Stimulated activated effector memory CD8-positive, alpha-beta T cell treated with anti-CD3 and anti-CD28 coated beads, Interleukin-12 subunit alpha, Interleukin-12 subunit beta, amount 100 ng/mL, for 72 hours (primary cell): ENCODE data around the gene ARHGAP15.

Experiments used
- ATAC-seq: fragments of 150-1000 bp; cut with Tn5 transposase; 2 replicates; pipeline ENCODE4 v1.10.0; 2021
- DNase-seq, 2 donors: peaks; one replicate each; pipeline ENCODE4 v3.0.0; 2021 to 2022; ENCODE audit warnings: low spot score in 2 of 2
- H3K27ac Mint-ChIP-seq: one replicate; pipeline ENCODE4 v1.8.0; 2022; ENCODE audit warnings: mild to moderate bottlenecking, mixed read lengths
- H3K36me3 Mint-ChIP-seq: one replicate; pipeline ENCODE4 v1.8.0; 2022; ENCODE audit warnings: mild to moderate bottlenecking, mixed read lengths
- H3K4me1 Mint-ChIP-seq: one replicate; pipeline ENCODE4 v1.8.0; 2022; ENCODE audit warnings: mixed read lengths
- H3K4me3 Mint-ChIP-seq: one replicate; pipeline ENCODE4 v1.8.0; 2022; ENCODE audit warnings: mild to moderate bottlenecking, mixed read lengths
- H3K9me3 Mint-ChIP-seq: one replicate; pipeline ENCODE4 v1.8.0; 2022; ENCODE audit warnings: mixed read lengths

The ARHGAP15 gene

DNA sequence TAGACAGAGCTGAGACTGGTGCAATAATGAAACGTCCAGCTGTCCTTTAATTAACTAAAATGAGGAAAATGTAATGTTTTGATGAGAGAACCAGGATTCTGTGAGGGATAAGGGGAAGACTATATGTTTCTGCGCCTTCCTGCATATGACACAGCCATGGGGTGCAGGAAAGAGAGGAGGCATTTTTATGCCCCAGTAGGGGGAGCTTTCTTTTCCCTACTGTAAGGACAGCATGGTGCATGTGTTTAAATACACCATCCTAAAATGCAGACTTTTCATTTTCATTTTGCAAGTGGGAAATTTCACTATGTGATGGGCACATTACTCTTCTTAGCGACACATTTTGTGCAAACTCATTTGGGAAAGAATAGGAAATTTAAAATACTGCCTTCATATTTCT lies 446.1 kb downstream of the ARHGAP15 start:
- H3K4me3 Mint-ChIP-seq: no peak overlapping the region
- no peak for ATAC-seq
- DNase-seq: no peak
- no peaks in the 10 kb centered on the region for H3K9me3 Mint-ChIP-seq
- peak overlapping the region; percentile 2 for H3K27ac Mint-ChIP-seq
- peaks cover 14% of the 10 kb centered on the region for H3K4me1 Mint-ChIP-seq
- H3K36me3 Mint-ChIP-seq: no peaks in the 10 kb centered on the region

DNA sequence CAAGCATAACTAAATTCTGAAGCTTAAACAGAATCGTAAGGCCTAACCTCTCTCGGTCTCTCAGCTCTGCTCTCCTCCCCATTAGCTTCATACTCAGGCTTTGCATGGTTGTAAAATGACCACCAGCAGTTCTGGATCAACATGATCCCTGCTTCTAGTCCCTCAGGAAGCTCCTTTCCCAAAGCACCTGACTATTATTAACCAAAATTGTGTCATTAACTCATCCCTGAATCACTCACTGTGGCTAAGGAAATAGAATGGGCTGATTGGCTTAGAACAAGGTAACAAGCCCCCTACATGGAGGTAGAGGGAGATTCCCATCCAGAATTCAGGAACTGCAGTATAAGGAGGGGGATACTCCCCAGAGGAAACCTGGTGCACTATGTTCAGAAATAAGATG lies 448.3 kb downstream of the ARHGAP15 start:
- H3K9me3 Mint-ChIP-seq: no peaks in the 10 kb centered on the region
- H3K27ac Mint-ChIP-seq: no peak overlapping the region
- H3K4me3 Mint-ChIP-seq: no peak overlapping the region
- H3K36me3 Mint-ChIP-seq: peaks cover 4% of the 10 kb centered on the region
- ATAC-seq: no peak
- peaks cover 21% of the 10 kb centered on the region for H3K4me1 Mint-ChIP-seq
- DNase-seq: no peak

DNA sequence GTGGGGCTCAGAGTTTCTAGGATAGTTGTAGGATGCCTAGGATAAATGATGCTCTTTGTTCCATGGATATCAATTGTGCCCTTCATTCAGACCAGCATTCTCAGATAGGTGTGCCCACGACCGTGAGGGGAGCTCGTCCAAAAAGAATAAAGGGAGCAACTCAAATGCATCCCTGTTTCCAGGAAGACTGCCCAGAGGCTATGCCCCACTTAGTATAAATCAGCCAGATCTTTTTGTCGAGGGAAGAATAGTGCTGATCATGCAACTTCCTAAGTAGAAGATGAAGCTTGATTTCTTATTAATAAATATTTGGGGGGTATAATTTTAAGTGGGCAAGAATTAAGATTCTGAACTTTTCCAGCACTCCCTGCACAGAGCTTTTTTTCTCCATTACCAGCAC lies 450.2 kb downstream of the ARHGAP15 start:
- H3K9me3 Mint-ChIP-seq: peaks cover 2% of the 10 kb centered on the region
- ATAC-seq: no peak
- no peak for DNase-seq
- H3K4me3 Mint-ChIP-seq: no peak overlapping the region
- peaks cover 29% of the 10 kb centered on the region for H3K4me1 Mint-ChIP-seq
- H3K27ac Mint-ChIP-seq: no peak overlapping the region
- peaks cover 4% of the 10 kb centered on the region for H3K36me3 Mint-ChIP-seq

DNA sequence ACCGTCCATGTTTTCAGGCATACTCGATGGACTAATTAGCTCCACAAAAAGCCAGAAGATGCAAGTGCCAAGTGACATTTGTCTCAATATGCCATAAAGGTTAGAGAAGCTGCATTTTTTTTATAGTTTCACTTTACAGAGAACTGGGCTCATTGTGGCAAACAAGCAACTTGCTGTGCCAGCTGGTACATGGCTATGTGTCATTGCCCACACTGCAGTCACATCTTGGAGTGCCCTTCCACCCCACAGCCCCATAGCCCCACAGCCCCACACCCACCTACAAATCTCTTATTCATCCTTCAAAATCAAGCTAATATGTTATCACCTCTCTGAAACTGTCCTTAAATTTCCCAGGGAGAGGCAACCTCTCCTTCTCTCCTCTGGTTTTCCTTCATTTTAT lies 451.9 kb downstream of the ARHGAP15 start:
- ATAC-seq (peak; percentile 98), DNase-seq (peak in 1 of 2 donors; percentile 54)
- peak overlapping the region; percentile 61 for H3K27ac Mint-ChIP-seq
- H3K4me1 Mint-ChIP-seq: peaks cover 29% of the 10 kb centered on the region
- H3K4me3 Mint-ChIP-seq: peak overlapping the region; percentile 52
- peaks cover 4% of the 10 kb centered on the region for H3K36me3 Mint-ChIP-seq
- peaks cover 2% of the 10 kb centered on the region for H3K9me3 Mint-ChIP-seq

DNA sequence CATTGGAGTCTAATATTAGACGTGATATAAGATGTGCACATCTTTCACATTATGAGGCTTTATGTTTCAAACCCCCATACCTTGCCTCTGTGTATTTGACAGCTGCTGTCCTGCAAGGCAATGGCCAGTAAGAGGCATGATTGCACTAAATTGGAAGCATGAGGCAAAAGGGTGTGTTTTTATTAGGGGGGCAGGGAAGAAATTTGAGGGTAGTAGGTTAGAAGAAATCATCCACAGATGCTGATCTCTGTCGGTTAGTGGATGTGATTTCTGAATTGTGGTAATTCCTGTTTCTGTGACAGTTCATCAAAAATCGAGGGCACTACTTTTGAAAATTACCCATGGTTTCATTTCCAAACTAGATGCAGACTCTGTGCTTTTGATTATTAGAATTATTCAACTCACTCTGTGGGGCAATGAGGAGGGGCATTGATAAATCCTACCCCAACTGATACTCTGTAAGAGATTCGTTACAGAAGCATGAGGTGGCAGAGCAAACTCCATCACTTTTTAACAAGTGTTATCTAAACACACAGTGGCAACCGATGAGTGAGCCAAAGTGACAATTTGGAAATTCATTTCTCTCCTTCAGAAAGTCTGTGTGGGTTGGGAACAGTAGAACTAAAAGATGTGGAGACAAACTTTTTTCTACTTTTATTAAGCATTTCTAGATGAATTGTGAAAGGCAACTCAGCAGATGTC lies 453.0 kb downstream of the ARHGAP15 start:
- Mint-ChIP-seq H3K4me3 (peak overlapping the region; percentile 52), H3K27ac (peak overlapping the region; percentile 64), H3K4me1 (peaks cover 35% of the 10 kb centered on the region), H3K36me3 (peaks cover 4% of the 10 kb centered on the region), H3K9me3 (peaks cover 7% of the 10 kb centered on the region)
- DNase-seq (peak in 1 of 2 donors; percentile 52), ATAC-seq (peak; percentile 70)

DNA sequence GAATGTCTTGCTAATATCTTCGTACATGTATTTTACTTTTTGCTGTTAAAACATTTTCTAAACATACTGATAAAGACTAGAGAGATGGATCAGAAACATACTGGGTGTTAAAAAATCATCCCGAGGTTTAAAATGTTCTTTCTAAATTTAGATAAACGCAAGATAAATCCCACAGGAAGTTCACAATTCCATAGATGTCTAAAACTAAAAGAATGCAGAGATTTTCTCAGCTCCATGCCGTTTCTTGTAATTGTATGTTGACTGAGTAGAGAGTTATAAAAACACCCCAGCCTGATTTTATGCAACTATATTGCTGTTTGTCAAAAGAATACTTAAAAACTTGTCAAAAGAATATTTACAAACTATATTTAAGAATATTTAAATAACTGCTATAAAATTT lies 455.7 kb downstream of the ARHGAP15 start:
- Mint-ChIP-seq H3K4me3 (no peak overlapping the region), H3K27ac (no peak overlapping the region), H3K4me1 (peaks cover 47% of the 10 kb centered on the region), H3K9me3 (peaks cover 8% of the 10 kb centered on the region), H3K36me3 (peaks cover 4% of the 10 kb centered on the region)
- DNase-seq (no peak), ATAC-seq (no peak)

DNA sequence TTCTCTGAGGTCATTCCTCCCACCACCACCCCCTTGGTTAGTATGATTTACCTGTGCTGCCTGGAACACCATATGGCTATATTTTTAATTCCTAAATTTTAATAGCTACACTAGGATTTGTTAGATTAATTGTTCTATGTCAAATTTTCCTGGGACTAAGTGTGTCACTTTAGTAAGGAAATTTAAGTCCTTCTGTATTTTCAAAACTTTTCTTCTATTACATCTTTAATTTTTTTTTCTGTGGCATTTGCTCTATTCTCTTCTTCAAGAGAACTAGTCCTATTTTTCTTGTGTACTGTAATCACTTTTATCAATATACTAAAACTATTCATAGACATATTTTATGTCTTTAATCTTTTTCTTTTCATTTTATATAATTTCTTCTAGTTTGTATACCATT lies 456.9 kb downstream of the ARHGAP15 start:
- DNase-seq (no peak), ATAC-seq (no peak)
- H3K9me3 Mint-ChIP-seq: peaks cover 8% of the 10 kb centered on the region
- no peak overlapping the region for H3K27ac Mint-ChIP-seq
- no peak overlapping the region for H3K4me3 Mint-ChIP-seq
- peaks cover 39% of the 10 kb centered on the region for H3K4me1 Mint-ChIP-seq
- peaks cover 9% of the 10 kb centered on the region for H3K36me3 Mint-ChIP-seq

DNA sequence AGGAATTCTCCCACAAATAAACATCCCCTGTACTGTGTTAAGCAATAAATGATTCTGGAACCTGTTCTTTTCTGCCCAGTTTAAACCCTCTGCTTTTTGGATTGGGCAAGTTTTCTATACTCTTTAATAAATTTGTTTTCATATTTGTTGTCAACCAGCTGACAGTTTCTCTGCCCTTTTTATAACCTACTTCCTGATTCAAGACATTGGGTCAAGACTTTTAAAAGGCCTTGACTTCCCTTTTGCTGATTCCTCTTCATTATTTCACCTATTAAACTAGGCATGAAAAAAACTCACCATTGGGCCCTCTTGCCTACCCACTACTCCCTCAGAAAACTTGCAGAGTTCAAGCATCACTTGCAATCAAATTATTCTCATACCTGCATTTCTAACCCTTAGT lies 459.5 kb downstream of the ARHGAP15 start:
- Mint-ChIP-seq H3K4me1 (peaks cover 18% of the 10 kb centered on the region), H3K4me3 (no peak overlapping the region), H3K36me3 (peaks cover 5% of the 10 kb centered on the region), H3K27ac (peak overlapping the region; percentile 44), H3K9me3 (peaks cover 5% of the 10 kb centered on the region)
- no peak for ATAC-seq
- DNase-seq: no peak

DNA sequence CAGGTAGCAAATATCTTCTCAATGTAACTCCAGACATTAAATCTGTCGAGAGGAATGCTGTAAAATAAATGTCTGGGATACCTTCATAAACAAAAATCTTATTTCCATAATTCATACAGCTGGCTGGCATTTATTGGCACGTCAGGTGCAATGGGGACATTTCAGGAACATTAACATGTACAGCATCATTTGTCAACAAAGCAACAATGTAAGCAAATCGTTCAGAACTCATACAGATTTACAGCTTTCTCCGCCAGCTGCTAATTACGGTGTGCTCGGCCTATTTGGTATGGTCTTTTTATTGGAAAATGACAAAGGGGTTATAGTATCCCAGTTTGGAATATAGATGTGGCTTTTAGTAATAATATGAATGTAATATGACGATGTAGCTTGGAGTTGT lies 464.9 kb downstream of the ARHGAP15 start:
- H3K4me3 Mint-ChIP-seq: no peak overlapping the region
- ATAC-seq: no peak

DNA sequence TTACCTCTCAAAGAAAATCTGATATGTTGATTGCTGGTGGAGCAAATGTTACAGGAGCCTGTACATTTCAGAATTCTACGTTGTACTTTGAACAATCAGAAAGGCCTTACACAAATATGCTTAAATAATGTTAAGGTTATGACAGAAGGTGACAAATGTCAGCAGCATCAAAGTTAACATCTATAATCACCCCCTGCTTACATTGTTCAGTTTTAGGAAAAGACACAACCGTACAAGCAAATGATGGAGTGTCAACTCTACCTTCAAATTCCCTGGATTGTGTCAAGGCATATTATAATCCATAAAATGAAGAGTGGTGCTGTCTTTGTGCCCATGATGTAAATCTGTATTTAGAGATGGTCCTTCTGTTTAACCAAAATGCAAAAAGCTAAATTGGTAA lies 465.5 kb downstream of the ARHGAP15 start:
- Mint-ChIP-seq H3K9me3 (no peaks in the 10 kb centered on the region), H3K4me3 (no peak overlapping the region), H3K4me1 (no peaks in the 10 kb centered on the region), H3K27ac (no peak overlapping the region), H3K36me3 (peaks cover 5% of the 10 kb centered on the region)
- ATAC-seq (no peak), DNase-seq (no peak)

More for the DNA sequence above, 464.9 kb downstream of the ARHGAP15 start:
- Mint-ChIP-seq H3K4me1 (peaks cover 1% of the 10 kb centered on the region), H3K36me3 (peaks cover 5% of the 10 kb centered on the region), H3K27ac (no peak overlapping the region), H3K9me3 (no peaks in the 10 kb centered on the region)
- DNase-seq: no peak

DNA sequence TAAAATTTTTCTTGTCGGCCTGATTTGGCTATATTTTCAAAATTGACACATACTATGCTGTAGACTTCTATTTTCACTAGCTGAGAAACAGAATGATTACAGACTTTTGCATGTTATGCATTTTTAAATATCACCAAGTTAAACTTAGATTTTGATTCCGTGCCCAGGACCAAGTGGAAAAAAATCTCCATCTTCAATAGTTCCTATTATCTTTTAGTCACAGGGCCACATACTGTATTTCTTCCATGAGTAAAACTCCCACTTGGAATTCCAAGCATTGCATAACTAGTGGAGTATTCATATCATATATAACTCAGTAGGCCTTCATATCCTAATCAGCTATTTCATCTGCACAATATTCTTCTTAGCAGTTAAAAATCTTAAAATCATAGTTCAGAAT lies 470.9 kb downstream of the ARHGAP15 start:
- Mint-ChIP-seq H3K36me3 (no peaks in the 10 kb centered on the region), H3K27ac (no peak overlapping the region), H3K4me1 (peaks cover 5% of the 10 kb centered on the region), H3K4me3 (no peak overlapping the region), H3K9me3 (no peaks in the 10 kb centered on the region)
- ATAC-seq (no peak), DNase-seq (no peak)

DNA sequence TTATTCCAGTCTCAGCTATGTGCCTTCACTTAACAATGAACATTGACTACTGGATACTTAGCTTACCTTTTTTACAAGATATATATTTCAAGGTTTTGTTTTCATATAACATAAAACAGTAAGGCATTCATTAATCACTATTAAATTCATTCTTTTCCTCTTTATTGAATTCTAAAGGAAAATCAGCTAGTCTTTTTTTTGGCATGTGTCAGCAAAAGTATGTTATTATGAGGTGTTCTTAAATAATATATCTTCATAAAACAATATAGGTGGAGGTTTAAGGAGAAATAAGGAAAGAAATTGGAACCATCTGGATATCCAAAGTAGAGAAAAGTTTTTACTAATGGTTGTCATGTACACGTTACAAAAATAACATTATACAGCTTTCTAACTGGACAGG lies 472.6 kb downstream of the ARHGAP15 start:
- DNase-seq (no peak), ATAC-seq (no peak)
- H3K27ac Mint-ChIP-seq: no peak overlapping the region
- no peaks in the 10 kb centered on the region for H3K9me3 Mint-ChIP-seq
- H3K36me3 Mint-ChIP-seq: no peaks in the 10 kb centered on the region
- peaks cover 5% of the 10 kb centered on the region for H3K4me1 Mint-ChIP-seq
- no peak overlapping the region for H3K4me3 Mint-ChIP-seq

DNA sequence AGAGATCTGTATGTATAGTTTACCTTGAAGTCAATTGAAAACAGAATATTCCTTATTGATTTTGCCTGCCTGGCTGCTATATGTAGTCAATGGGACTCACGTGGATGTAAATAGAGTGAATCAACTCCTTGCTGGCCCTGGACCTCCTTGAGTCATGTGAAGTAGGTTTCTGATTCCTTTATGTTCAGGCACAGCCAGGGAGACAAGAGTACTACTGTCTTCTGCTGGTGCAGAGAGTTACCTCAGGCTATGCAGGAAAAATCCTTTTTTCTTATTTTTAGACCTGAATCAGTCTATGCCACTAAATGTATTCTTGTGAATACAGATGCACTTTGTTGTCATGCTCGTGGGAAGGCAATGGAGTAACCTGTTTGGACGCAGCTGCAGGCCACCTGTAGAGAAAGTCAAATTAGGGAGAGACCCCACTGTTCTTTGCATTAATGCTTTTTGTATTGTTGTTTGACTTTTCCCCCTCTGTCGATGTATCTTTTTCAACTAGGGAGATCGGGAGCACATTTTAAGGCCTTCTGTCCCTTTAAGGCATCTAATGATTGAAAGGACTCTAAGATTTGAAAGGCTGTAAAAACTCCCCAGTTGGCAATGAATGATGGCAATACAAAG lies 473.9 kb downstream of the ARHGAP15 start:
- Mint-ChIP-seq H3K9me3 (no peaks in the 10 kb centered on the region), H3K4me3 (no peak overlapping the region), H3K4me1 (peaks cover 17% of the 10 kb centered on the region), H3K36me3 (no peaks in the 10 kb centered on the region), H3K27ac (no peak overlapping the region)
- DNase-seq (no peak), ATAC-seq (no peak)

DNA sequence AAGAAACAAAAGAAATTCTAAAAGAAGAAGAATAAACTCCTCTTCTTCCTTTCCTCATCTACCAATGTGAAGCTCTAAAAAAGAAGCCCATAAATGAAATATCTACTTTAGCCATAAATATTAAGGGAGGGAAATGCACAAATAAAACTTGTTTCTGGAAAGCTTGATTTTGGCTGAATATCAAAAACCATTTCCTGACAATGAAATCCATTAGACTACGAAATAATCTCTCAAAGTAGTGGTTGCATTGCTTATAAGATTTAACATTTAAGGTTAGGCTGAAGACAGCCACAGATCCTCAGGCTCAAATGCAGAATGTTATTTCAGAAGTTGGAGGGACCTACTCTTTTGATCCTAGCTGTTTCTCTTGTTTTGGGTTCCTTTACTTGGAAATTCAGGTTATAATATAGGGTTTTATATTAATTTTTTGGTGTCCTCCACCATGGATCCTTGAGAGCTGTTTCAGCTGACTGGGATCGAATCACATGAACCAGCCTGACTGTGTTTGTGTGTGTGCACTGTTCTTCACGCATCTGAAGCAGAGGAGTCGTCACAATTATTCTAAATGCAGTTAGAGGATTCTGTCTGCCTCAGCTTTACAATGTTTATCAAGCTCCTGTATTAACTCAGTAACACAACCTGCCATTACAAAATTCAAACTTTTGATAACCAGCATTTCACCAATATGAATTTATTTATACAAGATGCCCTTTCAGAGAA lies 474.8 kb downstream of the ARHGAP15 start:
- DNase-seq (no peak), ATAC-seq (no peak)
- Mint-ChIP-seq H3K4me3 (no peak overlapping the region), H3K9me3 (no peaks in the 10 kb centered on the region), H3K36me3 (no peaks in the 10 kb centered on the region), H3K4me1 (peaks cover 18% of the 10 kb centered on the region), H3K27ac (no peak overlapping the region)

DNA sequence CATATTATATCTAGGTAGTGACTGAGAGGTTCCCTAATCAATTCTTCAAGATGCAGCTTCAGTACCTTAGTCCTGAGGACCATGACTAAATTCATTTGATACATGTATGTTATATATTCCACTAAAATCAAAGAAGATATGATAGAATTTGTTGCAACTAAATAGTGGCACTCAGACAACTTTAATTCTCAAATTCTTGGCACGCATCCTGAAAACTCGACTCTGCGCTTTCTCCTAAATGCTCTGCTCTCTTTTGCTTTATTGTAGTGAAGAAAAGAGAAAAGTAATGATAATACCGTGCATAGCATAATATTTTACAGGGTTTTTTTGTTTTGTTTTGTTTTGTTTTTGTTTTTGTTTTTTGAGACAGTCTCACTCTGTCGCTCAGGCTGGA lies 475.3 kb downstream of the ARHGAP15 start:
- no peak overlapping the region for H3K27ac Mint-ChIP-seq
- no peak for DNase-seq
- H3K9me3 Mint-ChIP-seq: no peaks in the 10 kb centered on the region
- ATAC-seq: no peak
- no peak overlapping the region for H3K4me3 Mint-ChIP-seq
- H3K4me1 Mint-ChIP-seq: peaks cover 18% of the 10 kb centered on the region
- H3K36me3 Mint-ChIP-seq: no peaks in the 10 kb centered on the region
